ENCODE measurements around the gene TRPM2. TPM values are rescaled to one million over a fixed set of nuclear protein-coding genes. Genes with fewer than 3 reads are reported as not detected.
A peak's percentile ranks its signal among the peaks of the same experiment; 100 is the strongest.

Gene TRPM2
- total and polyA plus RNA-seq, 2 donors: 2.7 to 9.4 TPM

- 30% methylated on average over 112 of the region's 113 CpGs for WGBS
- H3K36me3 ChIP-seq (ENCODE audit: control insufficient read depth in 2 of 2, insufficient read depth in 2 of 2, low read length in 1 of 2): no peaks in the 10 kb centered on the region
- no peaks in the 10 kb centered on the region for H3K9me3 ChIP-seq (ENCODE audit: control insufficient read depth in 2 of 2, insufficient read depth in 1 of 2, low read length in 1 of 2)
- peaks cover 17 to 43% of the 10 kb centered on the region in 2 donors for H3K27me3 ChIP-seq (ENCODE audit: control insufficient read depth in 2 of 2, insufficient read depth in 1 of 2, low read length in 1 of 2)
- peaks cover 46 to 63% of the 10 kb centered on the region in 2 donors for H3K4me1 ChIP-seq (ENCODE audit: control insufficient read depth in 2 of 2, insufficient read depth in 2 of 2, low read length in 2 of 2)
- no peak overlapping the region for H3K27ac ChIP-seq (ENCODE audit: low read depth in 1 of 2, low read length in 1 of 2)
- H3K4me3 ChIP-seq (ENCODE audit: low read length in 2 of 2): no peak overlapping the region
- DNase-seq (ENCODE audit: low read depth in 6 of 9, low spot score in 9 of 9): no peak
Observed at GRCh38 chr21:44349847-44350772, 3.3 kb upstream of the TRPM2 start.

GRCh38 chr21:44350773-44351481 is 2.5 kb upstream of the TRPM2 start:
- no peak overlapping the region for H3K27ac ChIP-seq (ENCODE audit: low read depth in 1 of 2, low read length in 1 of 2)
- H3K9me3 ChIP-seq (ENCODE audit: control insufficient read depth in 2 of 2, insufficient read depth in 1 of 2, low read length in 1 of 2): no peaks in the 10 kb centered on the region
- WGBS: 66% methylated on average over 42 of the region's 42 CpGs
- no peak for DNase-seq (ENCODE audit: low read depth in 6 of 9, low spot score in 9 of 9)
- peaks cover 54 to 71% of the 10 kb centered on the region in 2 donors for H3K4me1 ChIP-seq (ENCODE audit: control insufficient read depth in 2 of 2, insufficient read depth in 2 of 2, low read length in 2 of 2)
- H3K27me3 ChIP-seq (ENCODE audit: control insufficient read depth in 2 of 2, insufficient read depth in 1 of 2, low read length in 1 of 2): peaks cover 17 to 39% of the 10 kb centered on the region in 2 donors
- no peaks in the 10 kb centered on the region for H3K36me3 ChIP-seq (ENCODE audit: control insufficient read depth in 2 of 2, insufficient read depth in 2 of 2, low read length in 1 of 2)
- H3K4me3 ChIP-seq (ENCODE audit: low read length in 2 of 2): no peak overlapping the region

GRCh38 chr21:44351535-44352252 is 1.7 kb upstream of the TRPM2 start:
- Histone ChIP-seq H3K4me1 (ENCODE audit: control insufficient read depth in 2 of 2, insufficient read depth in 2 of 2, low read length in 2 of 2) (peaks cover 56 to 77% of the 10 kb centered on the region in 2 donors), H3K27me3 (ENCODE audit: control insufficient read depth in 2 of 2, insufficient read depth in 1 of 2, low read length in 1 of 2) (peaks cover 17 to 39% of the 10 kb centered on the region in 2 donors), H3K9me3 (ENCODE audit: control insufficient read depth in 2 of 2, insufficient read depth in 1 of 2, low read length in 1 of 2) (no peaks in the 10 kb centered on the region), H3K36me3 (ENCODE audit: control insufficient read depth in 2 of 2, insufficient read depth in 2 of 2, low read length in 1 of 2) (no peaks in the 10 kb centered on the region), H3K27ac (ENCODE audit: low read depth in 1 of 2, low read length in 1 of 2) (no peak overlapping the region), H3K4me3 (ENCODE audit: low read length in 2 of 2) (no peak overlapping the region)
- DNase-seq (ENCODE audit: low read depth in 6 of 9, low spot score in 9 of 9): no peak
- WGBS: 92% methylated on average over 18 of the region's 18 CpGs

- DNase-seq (ENCODE audit: low read depth in 6 of 9, low spot score in 9 of 9): no peak
- peaks cover 17 to 39% of the 10 kb centered on the region in 2 donors for H3K27me3 ChIP-seq (ENCODE audit: control insufficient read depth in 2 of 2, insufficient read depth in 1 of 2, low read length in 1 of 2)
- H3K36me3 ChIP-seq (ENCODE audit: control insufficient read depth in 2 of 2, insufficient read depth in 2 of 2, low read length in 1 of 2): no peaks in the 10 kb centered on the region
- 84% methylated on average over 17 of the region's 17 CpGs for WGBS
- peaks cover 56 to 77% of the 10 kb centered on the region in 2 donors for H3K4me1 ChIP-seq (ENCODE audit: control insufficient read depth in 2 of 2, insufficient read depth in 2 of 2, low read length in 2 of 2)
- no peak overlapping the region for H3K4me3 ChIP-seq (ENCODE audit: low read length in 2 of 2)
- H3K9me3 ChIP-seq (ENCODE audit: control insufficient read depth in 2 of 2, insufficient read depth in 1 of 2, low read length in 1 of 2): no peaks in the 10 kb centered on the region
- no peak overlapping the region for H3K27ac ChIP-seq (ENCODE audit: low read depth in 1 of 2, low read length in 1 of 2)
Observed at GRCh38 chr21:44352253-44352860, 1.1 kb upstream of the TRPM2 start.

GRCh38 chr21:44354001-44354405 is 582 bp downstream of the TRPM2 start:
- WGBS: 87% methylated on average over 8 of the region's 8 CpGs
- peaks cover 47 to 64% of the 10 kb centered on the region in 2 donors for H3K4me1 ChIP-seq (ENCODE audit: control insufficient read depth in 2 of 2, insufficient read depth in 2 of 2, low read length in 2 of 2)
- peak overlapping the region in 1 of 2 donors; percentile 40 for H3K4me3 ChIP-seq (ENCODE audit: low read length in 2 of 2)
- H3K27me3 ChIP-seq (ENCODE audit: control insufficient read depth in 2 of 2, insufficient read depth in 1 of 2, low read length in 1 of 2): peaks cover 17 to 27% of the 10 kb centered on the region in 2 donors
- H3K27ac ChIP-seq (ENCODE audit: low read depth in 1 of 2, low read length in 1 of 2): peak overlapping the region; percentile 71 to 78
- no peaks in the 10 kb centered on the region for H3K9me3 ChIP-seq (ENCODE audit: control insufficient read depth in 2 of 2, insufficient read depth in 1 of 2, low read length in 1 of 2)
- no peak for DNase-seq (ENCODE audit: low read depth in 6 of 9, low spot score in 9 of 9)
- no peaks in the 10 kb centered on the region for H3K36me3 ChIP-seq (ENCODE audit: control insufficient read depth in 2 of 2, insufficient read depth in 2 of 2, low read length in 1 of 2)

- Histone ChIP-seq H3K9me3 (ENCODE audit: control insufficient read depth in 2 of 2, insufficient read depth in 1 of 2, low read length in 1 of 2) (no peaks in the 10 kb centered on the region), H3K4me3 (ENCODE audit: low read length in 2 of 2) (no peak overlapping the region), H3K36me3 (ENCODE audit: control insufficient read depth in 2 of 2, insufficient read depth in 2 of 2, low read length in 1 of 2) (no peaks in the 10 kb centered on the region), H3K27ac (ENCODE audit: low read depth in 1 of 2, low read length in 1 of 2) (peak overlapping the region; percentile 58 to 74), H3K27me3 (ENCODE audit: control insufficient read depth in 2 of 2, insufficient read depth in 1 of 2, low read length in 1 of 2) (peaks cover 8 to 16% of the 10 kb centered on the region in 2 donors), H3K4me1 (ENCODE audit: control insufficient read depth in 2 of 2, insufficient read depth in 2 of 2, low read length in 2 of 2) (peaks cover 48 to 60% of the 10 kb centered on the region in 2 donors)
- WGBS: 70% methylated on average over 24 of the region's 24 CpGs
- DNase-seq (ENCODE audit: low read depth in 6 of 9, low spot score in 9 of 9): peak in 7 of 9 donors; percentile 42 to 87 (median 74)
Observed at GRCh38 chr21:44354775-44355771, 1.7 kb downstream of the TRPM2 start.

- Histone ChIP-seq H3K9me3 (ENCODE audit: control insufficient read depth in 2 of 2, insufficient read depth in 1 of 2, low read length in 1 of 2) (no peaks in the 10 kb centered on the region), H3K27ac (ENCODE audit: low read depth in 1 of 2, low read length in 1 of 2) (no peak overlapping the region), H3K4me1 (ENCODE audit: control insufficient read depth in 2 of 2, insufficient read depth in 2 of 2, low read length in 2 of 2) (peaks cover 48 to 61% of the 10 kb centered on the region in 2 donors), H3K36me3 (ENCODE audit: control insufficient read depth in 2 of 2, insufficient read depth in 2 of 2, low read length in 1 of 2) (no peaks in the 10 kb centered on the region), H3K4me3 (ENCODE audit: low read length in 2 of 2) (no peak overlapping the region), H3K27me3 (ENCODE audit: control insufficient read depth in 2 of 2, insufficient read depth in 1 of 2, low read length in 1 of 2) (peaks cover 0 to 9% of the 10 kb centered on the region in 2 donors)
- DNase-seq (ENCODE audit: low read depth in 6 of 9, low spot score in 9 of 9): no peak
- WGBS: 98% methylated on average over 11 of the region's 11 CpGs
Observed at GRCh38 chr21:44356160-44356559, 2.7 kb downstream of the TRPM2 start.

GRCh38 chr21:44356636-44357035 is 3.2 kb downstream of the TRPM2 start:
- H3K27me3 ChIP-seq (ENCODE audit: control insufficient read depth in 2 of 2, insufficient read depth in 1 of 2, low read length in 1 of 2): peaks cover 0 to 5% of the 10 kb centered on the region in 2 donors
- no peaks in the 10 kb centered on the region for H3K9me3 ChIP-seq (ENCODE audit: control insufficient read depth in 2 of 2, insufficient read depth in 1 of 2, low read length in 1 of 2)
- no peak for DNase-seq (ENCODE audit: low read depth in 6 of 9, low spot score in 9 of 9)
- no peak overlapping the region for H3K27ac ChIP-seq (ENCODE audit: low read depth in 1 of 2, low read length in 1 of 2)
- WGBS: 95% methylated on average over 6 of the region's 6 CpGs
- H3K36me3 ChIP-seq (ENCODE audit: control insufficient read depth in 2 of 2, insufficient read depth in 2 of 2, low read length in 1 of 2): no peaks in the 10 kb centered on the region
- no peak overlapping the region for H3K4me3 ChIP-seq (ENCODE audit: low read length in 2 of 2)
- peaks cover 44 to 56% of the 10 kb centered on the region in 2 donors for H3K4me1 ChIP-seq (ENCODE audit: control insufficient read depth in 2 of 2, insufficient read depth in 2 of 2, low read length in 2 of 2)
